NCI-H2227 (cell line): ENCODE measurements around the gene CXXC5.

Experiments used
- DNase-seq: peaks from one replicate; lab custom pipeline; 2025; ENCODE audit not compliant: unreplicated experiment; lab: John Stamatoyannopoulos, UW

The CXXC5 gene

DNA sequence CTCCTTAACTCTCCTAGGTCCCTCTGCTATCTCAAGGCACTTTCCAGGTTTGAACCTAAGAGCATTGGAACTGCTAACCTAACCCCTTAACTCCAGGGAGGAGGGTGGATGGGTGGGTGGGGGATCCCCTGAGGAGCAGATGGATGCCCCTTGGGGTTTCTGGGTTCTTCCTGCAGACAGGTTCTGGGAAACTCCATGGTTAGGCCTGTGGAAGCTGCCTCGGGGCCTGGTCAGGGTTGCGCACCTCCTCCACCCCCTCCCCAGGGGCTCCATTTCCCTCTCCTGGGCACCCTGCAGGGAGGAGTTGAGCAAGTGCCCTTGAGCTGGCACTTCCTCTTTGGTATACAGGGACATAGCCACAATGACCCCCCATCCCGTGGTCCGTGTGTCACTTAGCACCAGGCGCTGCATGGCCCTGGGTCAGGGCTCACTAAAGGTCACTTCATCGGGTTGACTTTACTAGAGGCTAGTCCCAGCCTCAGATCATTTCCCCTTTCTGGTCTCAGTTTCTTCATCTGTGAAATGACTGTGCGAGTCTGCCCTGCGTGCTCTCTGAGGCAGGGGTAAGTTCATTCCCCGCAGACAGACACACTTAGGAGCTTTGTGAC lies 16.0 kb downstream of the CXXC5 start:
- DNase-seq = no peak

DNA sequence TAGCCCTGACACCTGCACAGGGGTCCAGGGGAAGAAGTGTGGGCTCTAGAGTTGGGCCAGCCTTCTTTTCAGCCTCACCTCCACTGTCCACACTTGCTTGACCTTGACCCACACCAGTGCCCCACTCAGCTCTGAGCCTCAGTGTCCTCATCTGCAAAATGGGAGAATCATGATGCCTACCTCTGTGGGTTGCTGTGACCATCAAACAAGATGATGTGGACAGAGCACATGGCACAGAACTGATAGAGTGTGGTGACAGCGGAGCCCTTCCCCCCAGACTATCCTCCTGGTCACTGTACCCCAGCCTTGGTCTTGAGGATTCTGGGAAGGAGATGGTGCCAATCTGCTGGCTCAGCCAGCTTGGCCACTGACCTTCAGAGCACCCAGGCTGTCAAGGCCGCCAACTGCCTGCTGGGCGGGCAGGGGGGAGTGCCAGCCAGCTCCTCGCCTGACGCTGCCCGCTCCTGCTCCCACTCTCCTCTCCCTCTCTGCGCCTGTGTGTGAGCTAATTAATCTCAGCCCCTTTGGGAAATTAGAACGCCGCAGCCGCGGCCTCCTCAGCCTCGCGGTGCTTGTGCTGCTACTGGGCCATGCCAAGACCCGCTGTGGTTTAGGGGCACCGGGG lies 16.7 kb downstream of the CXXC5 start:
- DNase-seq = no peak

DNA sequence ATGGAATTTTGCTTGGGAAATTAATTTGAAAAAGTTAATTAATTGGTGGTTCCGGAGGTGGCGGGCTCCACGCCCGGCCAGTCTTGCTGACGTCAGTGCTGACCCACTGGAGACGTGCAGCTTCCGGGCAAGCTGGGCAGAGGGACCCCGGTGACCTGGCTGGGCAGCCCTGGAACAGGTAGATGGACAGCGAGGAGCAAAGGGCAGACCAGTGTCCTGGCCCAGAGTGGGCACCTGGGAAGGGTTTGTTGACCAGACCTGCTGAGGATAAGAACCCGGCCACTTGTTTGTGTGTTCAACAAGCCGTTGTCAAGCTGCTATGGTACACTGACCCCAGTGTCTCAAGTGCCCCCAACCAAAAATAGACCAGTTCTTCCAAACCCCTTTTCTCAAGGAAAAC lies 17.5 kb downstream of the CXXC5 start:
- DNase-seq = no peak

DNA sequence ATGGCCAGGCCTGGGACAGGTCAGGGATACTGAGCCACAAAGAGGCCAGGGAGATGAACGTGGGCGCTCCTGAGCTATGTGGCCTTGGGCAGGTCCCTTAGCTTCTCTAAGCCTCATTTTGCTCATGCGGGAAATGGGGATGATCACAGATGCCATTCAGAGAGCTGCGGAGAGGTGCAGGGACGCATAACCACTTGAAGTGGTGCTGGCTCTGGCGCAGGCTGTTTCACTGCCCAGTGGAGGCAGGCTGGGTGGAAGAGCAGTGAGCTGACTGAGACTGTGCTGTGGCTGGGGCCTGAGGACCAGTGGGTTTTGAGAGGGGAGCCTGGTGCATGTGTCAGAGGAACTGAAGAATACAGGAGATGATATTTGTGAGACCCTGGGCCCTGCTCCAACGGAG lies 18.4 kb downstream of the CXXC5 start:
- no peak for DNase-seq

DNA sequence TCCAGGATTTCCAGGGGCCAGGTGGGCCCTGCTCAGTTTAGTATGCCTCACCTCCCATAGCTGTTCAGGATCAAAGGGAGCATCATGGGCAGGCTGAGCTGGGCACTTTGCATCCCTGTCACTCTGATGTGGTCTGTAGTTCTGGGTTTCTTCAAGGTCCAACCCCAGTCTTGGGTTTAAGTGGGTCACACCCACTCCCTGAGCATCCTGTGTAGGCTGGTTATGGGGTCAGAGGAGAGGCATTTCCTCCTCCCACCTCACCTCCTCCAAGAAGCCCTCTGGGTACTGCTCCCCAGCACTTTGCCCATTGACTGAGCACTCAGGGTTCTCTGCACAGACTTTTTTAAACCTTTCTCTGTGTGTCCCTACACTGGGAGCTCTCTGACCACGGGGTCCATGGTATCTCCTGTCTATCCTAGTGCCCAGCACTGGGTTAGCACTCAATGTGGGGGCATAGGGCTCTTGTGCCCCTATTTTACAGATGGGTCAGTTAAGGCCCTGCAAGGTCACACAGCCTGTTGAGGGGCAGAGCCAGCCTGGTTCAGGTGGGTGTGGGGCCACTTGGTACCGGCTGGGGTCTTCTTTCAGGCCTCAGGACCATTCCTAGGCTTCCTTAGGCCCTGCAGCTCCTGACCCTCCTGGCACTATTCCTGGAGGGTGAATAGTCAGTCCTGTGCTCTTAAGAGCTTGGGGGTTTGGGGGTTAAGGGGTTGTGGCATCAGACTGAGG lies 19.0 kb downstream of the CXXC5 start:
- DNase-seq = no peak

DNA sequence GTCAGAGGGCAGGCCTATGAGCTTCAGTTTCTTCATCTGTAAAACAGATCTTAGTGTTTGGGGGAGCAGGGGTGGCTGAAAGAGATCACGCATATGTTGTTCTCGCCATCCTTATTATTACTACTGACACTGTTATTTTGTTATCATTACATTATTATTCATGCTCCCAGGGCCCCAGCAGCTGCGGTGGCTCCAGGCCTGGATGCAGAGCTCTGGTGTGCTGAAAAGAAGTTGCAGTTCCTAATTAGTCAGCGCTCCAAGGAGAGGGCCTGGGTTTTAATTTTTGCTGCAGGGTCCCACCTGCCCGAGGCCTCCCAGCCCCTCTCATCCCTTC lies 19.5 kb downstream of the CXXC5 start:
- DNase-seq = no peak

DNA sequence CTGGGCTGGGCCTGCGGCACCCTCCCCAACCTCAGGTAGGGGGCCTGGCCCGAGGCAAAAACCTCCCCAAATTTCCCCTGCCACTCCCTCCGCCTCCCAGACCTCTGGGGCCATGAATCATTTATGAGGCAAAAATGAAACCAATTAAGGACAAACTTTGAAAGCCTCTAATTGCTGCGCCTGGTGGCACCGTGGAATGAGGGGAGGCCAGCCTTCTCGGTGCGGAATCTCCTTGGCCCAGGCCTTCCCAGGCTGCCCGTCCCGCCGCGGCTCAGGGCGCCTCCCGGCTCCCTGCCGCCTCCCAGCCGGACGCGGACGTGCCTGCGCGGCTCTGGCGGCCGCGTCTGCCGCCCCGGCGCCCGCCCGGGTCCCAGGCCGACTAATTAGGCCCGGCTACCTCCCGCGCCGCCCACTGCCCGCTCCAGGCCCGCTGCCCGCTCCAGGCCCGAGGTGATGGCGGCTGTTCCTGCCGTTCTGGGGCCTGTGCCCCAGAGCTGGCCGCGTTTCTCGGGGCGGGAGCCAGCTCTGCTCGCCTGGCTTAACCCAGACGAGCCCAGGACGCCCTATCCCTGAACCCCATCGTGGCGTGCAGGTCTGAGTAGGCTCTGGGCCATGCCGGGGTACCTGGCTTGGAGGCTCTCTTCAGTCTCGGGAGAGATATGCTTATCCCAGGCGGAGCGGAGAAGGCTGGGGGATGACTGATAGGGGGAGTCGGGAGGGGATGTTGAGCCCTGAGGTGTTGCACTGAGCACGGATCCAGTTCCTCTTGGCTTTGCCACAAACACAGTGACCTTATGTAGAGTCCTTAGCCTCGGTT lies 20.1 kb downstream of the CXXC5 start:
- peak; percentile 37 for DNase-seq

DNA sequence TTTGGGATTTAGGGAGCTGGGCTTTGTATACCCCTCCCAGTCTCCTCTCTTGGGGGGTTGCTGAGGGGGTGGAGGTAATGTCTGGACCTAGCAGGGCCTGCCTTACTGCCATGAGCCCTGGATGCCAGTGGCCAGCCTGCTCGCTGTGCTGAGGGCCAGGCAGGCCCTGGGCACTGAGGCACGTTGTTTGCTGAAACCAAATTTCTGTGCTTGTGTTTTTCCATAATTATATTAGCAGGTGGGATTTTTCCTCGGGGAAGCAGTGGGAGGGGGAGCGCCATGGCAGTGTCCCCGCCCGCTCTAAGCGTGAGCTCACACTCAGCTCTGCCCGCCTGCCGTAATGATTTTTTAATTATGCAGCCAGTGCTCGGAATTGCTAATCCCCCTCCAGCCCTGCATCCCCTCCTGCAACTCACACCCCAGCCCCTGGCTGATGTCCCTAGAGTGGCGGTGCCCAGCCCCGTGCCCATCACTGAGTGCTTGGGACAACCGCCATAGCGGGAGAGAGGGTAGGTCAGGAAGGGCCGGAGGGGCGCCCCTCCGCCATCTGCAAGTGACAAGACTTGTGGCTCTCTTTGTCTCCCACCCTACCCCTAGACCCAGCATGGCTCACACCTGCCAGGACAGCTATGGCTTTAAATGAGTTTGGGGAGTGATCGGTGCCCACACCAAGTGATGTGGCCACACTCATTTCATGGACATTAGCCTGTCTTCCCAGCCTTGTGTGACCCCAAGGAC lies 20.9 kb downstream of the CXXC5 start:
- DNase-seq = no peak

DNA sequence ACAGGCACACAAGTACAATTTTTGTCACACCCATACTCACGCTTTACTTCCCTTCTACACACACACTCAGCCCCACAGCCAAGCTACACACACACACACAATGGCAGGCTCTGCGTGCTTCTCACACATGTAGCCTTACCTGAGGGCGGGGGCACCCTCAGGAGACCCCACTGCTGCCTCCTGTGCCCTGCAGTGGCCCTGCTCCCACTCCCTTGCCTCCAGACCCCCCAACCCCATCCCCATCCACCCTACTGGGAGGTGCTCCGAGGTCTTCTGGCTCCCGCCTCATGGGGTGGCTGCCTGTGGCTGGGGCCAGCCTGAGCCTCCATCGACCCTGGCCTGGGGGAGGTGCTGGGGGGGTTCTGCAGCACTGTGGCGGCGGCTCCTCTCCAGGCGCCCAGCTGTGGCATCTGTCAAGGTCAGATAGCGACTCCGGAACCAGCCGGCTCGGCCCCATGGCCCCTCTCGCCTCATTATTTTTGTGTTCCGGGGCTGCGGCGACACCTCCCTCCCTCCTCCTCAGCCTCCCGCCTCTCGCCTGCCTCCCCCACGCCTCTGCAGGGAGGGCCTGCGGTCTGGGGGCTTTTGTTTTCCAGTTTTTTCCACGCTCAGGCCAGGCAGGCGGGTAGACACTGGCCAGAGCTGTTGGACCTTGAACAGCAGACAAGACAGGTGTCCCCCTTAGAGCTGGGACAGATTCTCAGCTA lies 21.7 kb downstream of the CXXC5 start:
- DNase-seq = peak; percentile 26

DNA sequence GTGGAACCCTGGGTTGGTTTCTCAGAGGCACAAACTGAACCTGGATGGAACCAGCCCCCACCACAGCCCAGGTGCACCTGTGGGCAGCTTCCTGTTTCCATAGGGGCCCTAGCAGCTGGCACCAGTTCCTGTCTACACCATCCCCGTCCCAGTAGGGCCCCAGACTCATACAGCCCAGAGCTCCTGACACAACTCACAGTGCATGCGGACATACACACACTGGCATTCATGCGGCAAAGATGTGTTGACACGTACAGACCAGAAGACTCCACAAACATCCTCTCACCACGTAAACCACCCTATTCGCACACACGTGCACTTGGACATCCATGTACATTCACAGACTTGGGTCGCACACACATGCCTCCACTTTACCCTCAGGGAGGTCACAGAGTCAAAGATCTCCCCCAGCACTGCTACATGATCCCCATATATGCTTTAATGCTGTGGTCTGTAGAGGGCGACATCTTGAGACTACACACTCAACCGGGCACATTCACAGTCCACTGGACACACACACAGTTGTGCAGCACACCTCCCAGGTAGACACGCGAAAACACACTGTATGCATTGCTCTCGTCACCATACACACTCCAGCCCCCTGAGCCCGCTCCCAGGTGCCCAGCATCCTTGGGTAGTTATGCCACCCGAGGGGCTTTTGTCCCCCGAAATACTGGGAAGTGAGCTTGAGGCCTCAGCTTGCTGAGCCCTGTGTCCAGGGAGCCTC lies 22.4 kb downstream of the CXXC5 start:
- no peak for DNase-seq

DNA sequence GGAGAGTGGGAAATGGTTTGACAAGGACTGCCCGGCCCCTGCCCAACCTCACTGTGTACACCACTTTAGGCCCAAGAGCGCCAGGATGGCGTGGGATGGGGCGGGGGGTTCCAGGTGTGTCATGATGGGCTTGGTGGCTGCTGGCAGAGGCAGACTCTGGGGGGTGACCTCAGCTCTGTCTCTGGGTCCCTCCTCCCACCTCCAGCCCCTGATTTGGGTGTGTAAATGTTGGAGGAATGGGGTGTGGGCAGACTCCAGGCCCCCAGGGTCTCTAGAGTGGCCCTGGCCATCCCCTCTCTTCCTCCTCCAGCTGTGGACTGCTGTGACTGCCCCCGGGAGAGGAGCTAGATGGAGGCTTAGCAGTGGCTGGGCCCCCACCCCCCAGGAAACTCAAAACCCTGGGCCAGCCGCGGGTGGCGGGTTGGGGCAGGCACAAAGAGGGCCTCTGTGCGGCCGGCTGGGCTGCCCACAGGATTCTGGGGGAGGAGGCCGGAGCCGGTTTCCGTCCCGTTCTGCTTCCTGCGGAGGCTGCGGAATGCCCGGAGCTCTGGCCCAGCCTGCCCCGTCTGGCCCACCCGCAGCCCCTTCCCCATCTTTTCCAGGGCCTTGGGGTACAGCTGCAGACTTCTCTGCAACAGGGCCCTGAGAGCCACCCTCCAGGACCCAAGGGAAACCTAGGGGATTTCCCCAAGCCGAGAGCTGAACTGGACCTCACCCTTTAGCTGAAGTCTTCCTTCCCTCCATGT lies 23.1 kb downstream of the CXXC5 start:
- DNase-seq = no peak

DNA sequence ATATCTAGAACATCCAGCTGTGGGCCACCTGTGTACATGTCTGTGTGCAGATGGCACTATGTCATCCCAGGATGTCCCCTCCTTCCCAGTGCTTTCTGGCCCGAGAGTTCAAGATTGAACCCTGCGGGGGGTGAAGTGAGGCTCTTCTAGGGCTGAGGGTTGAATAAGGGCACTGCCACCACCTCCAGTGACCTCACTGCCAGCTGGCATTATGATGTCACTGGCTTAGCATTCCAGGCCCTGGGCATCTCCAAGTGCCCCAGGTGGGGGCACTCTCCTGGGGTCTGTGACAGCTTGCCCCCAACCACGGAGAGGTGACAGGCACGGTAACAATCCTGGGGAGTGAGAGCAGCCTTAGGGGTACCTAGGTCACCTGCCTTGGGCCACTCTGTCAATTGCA lies 27.1 kb downstream of the CXXC5 start:
- no peak for DNase-seq

DNA sequence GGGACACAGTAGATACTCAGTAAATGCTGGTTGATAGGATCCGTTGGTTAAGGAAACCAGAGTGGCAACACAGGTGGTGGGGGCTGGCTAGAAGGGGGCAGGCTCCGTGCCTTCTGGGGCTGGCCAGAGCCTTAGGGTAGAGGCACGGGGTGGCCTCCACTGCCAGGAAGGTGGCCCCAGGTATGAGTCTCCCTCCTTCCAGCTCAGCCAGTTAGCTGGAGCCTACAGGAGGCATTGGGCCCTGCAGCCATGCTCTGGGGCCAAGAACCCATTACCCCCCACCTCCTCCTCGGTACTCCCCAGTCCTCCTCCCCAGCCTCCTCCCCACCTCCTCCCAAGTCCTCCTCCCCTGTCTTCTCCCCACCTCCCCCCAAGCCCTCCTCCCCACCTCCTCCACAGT lies 27.7 kb downstream of the CXXC5 start:
- DNase-seq = no peak

DNA sequence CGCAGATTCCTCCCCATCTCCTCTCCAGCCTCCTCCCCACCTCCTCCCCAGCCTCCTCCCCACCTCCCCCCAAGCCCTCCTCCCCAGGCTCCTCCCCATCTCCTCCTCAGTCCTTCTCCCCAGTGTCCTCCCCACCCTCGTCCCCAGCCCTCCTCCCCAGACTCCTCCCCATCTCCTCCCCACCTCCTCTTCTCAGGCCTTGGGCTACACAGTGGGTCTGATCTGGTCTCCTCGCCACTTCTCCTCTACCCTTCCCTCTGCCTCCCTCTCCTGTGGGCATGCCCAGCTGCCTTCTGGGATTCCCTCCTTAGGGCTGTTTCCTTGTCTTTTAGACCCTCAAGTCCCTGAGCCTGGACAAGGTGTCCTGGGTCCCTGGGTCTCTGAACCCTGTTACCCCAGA lies 28.3 kb downstream of the CXXC5 start:
- DNase-seq = no peak

DNA sequence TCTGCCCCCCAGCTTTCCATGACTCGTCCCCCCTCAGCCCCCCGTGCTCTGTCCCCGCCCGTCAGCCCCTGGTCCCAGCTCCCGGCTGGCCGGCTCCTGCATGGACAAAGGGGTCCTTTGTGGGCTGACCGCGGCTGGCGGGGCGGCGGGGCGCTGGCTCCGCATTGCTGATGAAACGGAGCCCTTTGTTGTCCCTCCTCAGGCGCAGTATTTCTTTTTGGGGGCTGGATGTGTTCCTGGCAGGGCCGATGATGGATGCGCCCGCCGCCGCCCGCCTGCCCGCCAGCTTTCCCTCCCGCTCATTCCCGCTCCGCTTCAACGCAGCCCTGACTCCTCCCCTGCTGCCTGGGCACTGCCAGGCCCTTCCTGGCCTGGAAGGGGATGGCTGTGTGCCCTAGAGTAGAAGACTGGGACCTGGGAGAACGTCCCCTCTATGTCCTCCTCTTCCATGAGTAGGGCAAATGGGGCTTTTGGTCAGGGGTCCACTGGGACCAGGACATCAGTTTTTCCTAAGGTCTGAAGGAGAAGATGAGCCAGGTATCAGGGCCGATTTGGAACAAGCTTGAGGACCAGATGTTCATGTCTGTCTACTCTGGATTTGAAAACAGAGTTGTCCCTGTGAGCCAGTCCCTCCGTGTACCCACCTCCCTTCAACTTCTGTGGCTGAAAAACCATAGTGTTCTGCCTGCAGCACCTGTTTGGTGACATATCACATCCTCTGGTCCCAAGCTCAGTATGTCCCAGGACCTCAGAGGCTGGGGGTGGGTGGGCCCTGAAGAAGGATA lies 29.0 kb downstream of the CXXC5 start:
- DNase-seq = peak; percentile 25

DNA sequence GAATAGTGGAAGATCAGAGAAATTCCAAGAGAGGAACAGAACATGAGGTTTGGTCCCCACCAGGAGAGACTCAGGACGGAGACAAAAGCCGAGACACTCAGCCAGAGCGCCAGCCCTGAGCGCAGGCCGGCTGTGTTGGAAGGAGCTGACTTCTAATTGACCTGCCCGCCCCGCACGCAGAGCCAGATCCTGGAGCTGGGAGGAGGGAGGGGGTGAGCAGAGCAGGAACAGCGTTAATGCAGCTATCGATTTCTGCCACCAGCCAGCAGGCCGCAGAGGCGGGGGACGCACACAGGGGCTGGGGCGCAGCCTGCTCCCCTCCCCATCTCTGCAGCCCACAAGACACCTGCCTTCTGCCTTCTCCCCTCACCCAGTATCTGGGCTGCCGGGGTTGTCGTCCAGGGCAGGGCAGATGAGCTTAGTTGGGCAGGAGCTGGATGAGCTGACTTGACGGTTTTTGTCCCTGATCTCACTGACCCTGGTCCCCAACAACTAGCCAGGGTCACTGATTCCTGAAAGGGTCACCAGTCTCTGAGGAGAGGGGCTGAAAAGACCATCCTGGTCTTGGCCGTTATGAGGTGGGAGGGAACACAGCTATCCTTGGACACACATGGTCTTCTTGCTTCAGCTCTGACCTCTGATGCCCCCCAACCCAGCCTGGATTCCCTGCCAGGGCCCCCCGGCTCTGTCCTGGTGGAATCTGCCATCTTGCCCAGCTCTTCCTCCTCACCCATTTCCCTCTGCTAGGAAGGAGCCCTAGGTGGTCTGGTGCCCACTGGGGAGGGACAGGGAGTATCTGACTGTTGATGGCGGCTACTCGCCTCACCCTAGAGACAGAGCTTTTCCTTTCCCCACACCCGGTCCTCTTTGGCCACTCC lies 29.8 kb downstream of the CXXC5 start:
- peak; percentile 81 for DNase-seq
